Left lung (tissue), 10 donors: ENCODE results near the gene OR1I1. TPM values are rescaled to one million over a fixed set of nuclear protein-coding genes. Genes with fewer than 3 reads are reported as not detected.
A peak's percentile ranks its signal among the peaks of the same experiment; 100 is the strongest.

Source experiments
- ATAC-seq: fragments of 200-7000 bp; cut with Tn5 transposase; one replicate; pipeline ENCODE4 v1.9.1; 2020; ENCODE audit warnings: moderate library complexity
- DNase-seq, 4 donors: peaks; one replicate each; pipeline ENCODE4 v3.0.0-alpha.2; 2013 to 2020
- H3K27ac ChIP-seq, 2 donors: fragments of 200-600 bp; sonication (generic) in 1 of 2; one replicate each; pipeline versions ENCODE4 v1.5.0 to v1.8.0; 2020 to 2021
- H3K27me3 ChIP-seq, 2 donors: fragments of 200-600 bp; sonication (generic) in 1 of 2; one replicate each; pipeline versions ENCODE4 v1.5.0 to v1.8.0; 2020 to 2021
- H3K36me3 ChIP-seq, 2 donors: fragments of 200-600 bp; sonication (generic) in 1 of 2; one replicate each; pipeline versions ENCODE4 v1.5.0 to v1.8.0; 2020 to 2021
- H3K4me1 ChIP-seq, 2 donors: fragments of 200-600 bp; one replicate each; pipeline ENCODE4 v1.8.0; 2021
- H3K4me3 ChIP-seq, 2 donors: fragments of 200-600 bp; sonication (generic) in 1 of 2; one replicate each; pipeline versions ENCODE4 v1.5.0 to v1.8.0; 2020 to 2021; ENCODE audit warnings: mild to moderate bottlenecking in 1 of 2
- H3K9me3 ChIP-seq, 2 donors: fragments of 200-600 bp; sonication (generic) in 1 of 2; one replicate each; pipeline versions ENCODE4 v1.5.0 to v1.8.0; 2020 to 2021
- CTCF ChIP-seq, 2 donors: fragments of 200-600 bp; sonication (generic) in 1 of 2; IDR thresholded peaks; one replicate each; pipeline versions ENCODE4 v1.5.0 to v1.8.0; 2021; ENCODE audit warnings: antibody characterized with exemption in 2 of 2
- intact Hi-C, 2 donors: fragments of 100-400 bp; cut with DNase I; formaldehyde crosslinking; loops; one replicate each; pipeline versions ENCODE4 v1.11.2 to v1.14.2; 2022
- polyA plus RNA-seq, 6 donors: library from polyadenylated mRNA; unstranded; fragments of 120-200 nt; gene quantifications; one replicate each; pipeline ENCODE4 v1.2.1, GENCODE V29; 2013; ENCODE audit not compliant: insufficient read length in 6 of 6
- total RNA-seq, 2 donors: library from RNA; stranded (reverse); fragmentation: NEBNext Ultra II Directional; extraction: Animal tissue kit (Norgen Biotek cat#: 25700); gene quantifications; one replicate each; pipeline ENCODE4 v1.2.1, GENCODE V29; 2021
- donor health status: DM: no; HTN: yes; CAD: no.
- donor health status: DM: no; HTN: no; CAD: no.

Gene OR1I1
- total and polyA plus RNA-seq, 8 donors: 0.07 to 0.14 (median 0.09) TPM; not detected in 2

DNA sequence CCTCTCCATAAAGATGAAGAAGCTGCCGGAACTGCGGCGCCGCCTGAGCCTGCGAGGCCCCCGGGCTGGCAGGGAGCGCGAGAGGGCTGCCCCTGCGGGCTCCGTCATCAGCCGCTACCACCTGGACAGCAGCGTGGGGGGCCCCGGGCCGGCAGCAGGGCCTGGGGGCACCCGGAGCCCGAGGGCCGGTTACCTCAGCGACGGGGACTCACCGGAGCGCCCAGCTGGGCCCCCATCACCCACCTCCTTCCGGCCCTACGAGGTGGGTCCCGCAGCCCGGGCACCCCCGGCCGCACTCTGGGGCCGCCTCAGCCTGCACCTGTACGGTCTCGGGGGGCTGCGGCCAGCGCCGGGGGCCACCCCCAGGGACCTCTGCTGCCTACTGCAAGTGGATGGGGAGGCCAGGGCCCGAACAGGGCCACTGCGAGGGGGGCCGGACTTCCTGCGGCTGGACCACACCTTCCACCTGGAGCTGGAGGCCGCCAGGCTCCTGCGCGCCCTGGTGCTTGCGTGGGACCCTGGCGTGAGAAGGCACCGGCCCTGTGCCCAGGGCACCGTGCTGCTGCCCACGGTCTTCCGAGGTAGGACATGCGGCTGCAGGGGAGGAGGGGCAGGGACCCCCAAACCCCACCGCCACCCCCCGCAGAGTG, 27.9 kb downstream of the OR1I1 start:
- DNase-seq: peak in 1 of 4 donors; percentile 78
- no peak for TF ChIP-seq CTCF (IDR thresholded peaks at IDR 0.05)
- intact Hi-C loops: no loop called here
- Histone ChIP-seq H3K27me3 (peaks cover 0 to 35% of the 10 kb centered on the region in 2 donors), H3K27ac (no peak overlapping the region), H3K4me3 (no peak overlapping the region), H3K9me3 (no peaks in the 10 kb centered on the region), H3K4me1 (peaks cover 0 to 17% of the 10 kb centered on the region in 2 donors), H3K36me3 (peaks cover 0 to 56% of the 10 kb centered on the region in 2 donors)
- no peak for ATAC-seq

DNA sequence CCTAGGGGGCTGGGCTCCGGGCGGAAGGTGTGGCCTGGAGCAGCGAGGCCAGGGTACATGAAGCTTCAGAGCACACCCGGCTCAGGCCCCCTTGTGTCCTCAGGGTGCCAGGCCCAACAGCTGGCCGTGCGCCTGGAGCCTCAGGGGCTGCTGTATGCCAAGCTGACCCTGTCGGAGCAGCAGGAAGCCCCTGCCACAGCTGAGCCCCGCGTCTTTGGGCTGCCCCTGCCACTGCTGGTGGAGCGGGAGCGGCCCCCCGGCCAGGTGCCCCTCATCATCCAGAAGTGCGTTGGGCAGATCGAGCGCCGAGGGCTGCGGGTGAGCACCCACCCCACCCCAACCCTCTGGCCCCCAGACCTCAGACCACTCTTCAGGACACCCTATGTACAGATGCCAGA, 28.4 kb downstream of the OR1I1 start:
- no peak for TF ChIP-seq CTCF (IDR thresholded peaks at IDR 0.05)
- Histone ChIP-seq H3K4me1 (peaks cover 0 to 17% of the 10 kb centered on the region in 2 donors), H3K4me3 (no peak overlapping the region), H3K9me3 (no peaks in the 10 kb centered on the region), H3K27ac (no peak overlapping the region), H3K27me3 (peaks cover 0 to 35% of the 10 kb centered on the region in 2 donors), H3K36me3 (peaks cover 0 to 61% of the 10 kb centered on the region in 2 donors)
- DNase-seq (no peak), ATAC-seq (no peak)
- intact Hi-C loops: no loop called here

- no peak overlapping the region for H3K4me3 ChIP-seq
- peaks cover 0 to 24% of the 10 kb centered on the region in 2 donors for H3K27me3 ChIP-seq
- H3K36me3 ChIP-seq: peaks cover 0 to 75% of the 10 kb centered on the region in 2 donors
- no peak for TF ChIP-seq CTCF (IDR thresholded peaks at IDR 0.05)
- H3K27ac ChIP-seq: no peak overlapping the region
- ATAC-seq (no peak), DNase-seq (no peak)
- H3K9me3 ChIP-seq: no peaks in the 10 kb centered on the region
- peaks cover 0 to 17% of the 10 kb centered on the region in 2 donors for H3K4me1 ChIP-seq
- intact Hi-C loops: no loop called here
These were observed 29.7 kb downstream of the OR1I1 start for GRCh38 chr19:15111758-15112157.

GRCh38 chr19:15112385-15112784, 30.4 kb downstream of the OR1I1 start:
- H3K27ac ChIP-seq: no peak overlapping the region
- no peak for ATAC-seq
- intact Hi-C loops: no loop called here
- H3K27me3 ChIP-seq: peaks cover 0 to 19% of the 10 kb centered on the region in 2 donors
- H3K4me3 ChIP-seq: no peak overlapping the region
- DNase-seq: no peak
- H3K4me1 ChIP-seq: peaks cover 0 to 15% of the 10 kb centered on the region in 2 donors
- no peak for TF ChIP-seq CTCF (IDR thresholded peaks at IDR 0.05)
- no peaks in the 10 kb centered on the region for H3K9me3 ChIP-seq
- peaks cover 0 to 81% of the 10 kb centered on the region in 2 donors for H3K36me3 ChIP-seq

- Histone ChIP-seq H3K27ac (no peak overlapping the region), H3K9me3 (no peaks in the 10 kb centered on the region), H3K4me3 (no peak overlapping the region), H3K27me3 (peaks cover 0 to 7% of the 10 kb centered on the region in 2 donors), H3K4me1 (peaks cover 0 to 4% of the 10 kb centered on the region in 2 donors), H3K36me3 (peaks cover 0 to 92% of the 10 kb centered on the region in 2 donors)
- intact Hi-C loops: no loop called here
- no peak for TF ChIP-seq CTCF (IDR thresholded peaks at IDR 0.05)
- DNase-seq (peak in 1 of 4 donors; percentile 81), ATAC-seq (no peak)
These were observed 31.5 kb downstream of the OR1I1 start for GRCh38 chr19:15113245-15114152.
